Measurements from ENCODE around the gene PLA2G4E. TPM values are rescaled to one million over a fixed set of nuclear protein-coding genes. Genes with fewer than 3 reads are reported as not detected.

The PLA2G4E gene
- total RNA-seq, 1 experiment from 2014 or later: not detected

- in situ Hi-C loops (cut with HindIII; ENCODE audit: low pct_unique_long_range_greater_than_20kb, low sequenced_read_pairs) (no loop called here), intact Hi-C loops (cut with micrococcal nuclease; ENCODE audit: unreplicated experiment) (loop anchor here (5.0 kb wide), 1 partner anchor 150 kb away; no protein-coding TSS in a partner anchor)
- ATAC-seq (no peak), DNase-seq (ENCODE audit: low read depth, low spot score) (no peak)
- ChIA-PET CTCF (interaction anchor here (0.6 kb wide), 1 partner anchor 45 kb away, joined by 3 read pairs; no protein-coding TSS in a partner anchor), POLR2A (no interaction called here)
- TF ChIP-seq SIN3A (IDR thresholded peaks at IDR 0.05; ENCODE audit: borderline replicate concordance, insufficient read depth, low read depth, low read length) (no peak), REST (IDR thresholded peaks at IDR 0.05; ENCODE audit: insufficient read depth in 1 of 2, low read depth in 2 of 2, low read length in 1 of 2) (no peak), POLR2AphosphoS5 (IDR thresholded peaks at IDR 0.05; ENCODE audit: low read depth, low read length) (no peak), TCF7L2 (IDR thresholded peaks at IDR 0.05; ENCODE audit: low read depth, low read length) (no peak), CTCF (IDR thresholded peaks at IDR 0.05) (no peak)
- Histone ChIP-seq H3K27ac (ENCODE audit: low read length) (no peak overlapping the region), H3K4me3 (ENCODE audit: low read depth in 2 of 2, low read length in 2 of 2) (no peak overlapping the region), H3K36me3 (ENCODE audit: control insufficient read depth, insufficient read depth, low read length) (no peaks in the 10 kb centered on the region), H3K27me3 (ENCODE audit: control insufficient read depth, insufficient read depth, low read length) (no peaks in the 10 kb centered on the region), H3K4me1 (ENCODE audit: control insufficient read depth, insufficient read depth, low read length) (no peaks in the 10 kb centered on the region; the same call in 1 of the 2 replicates), H3K9me3 (ENCODE audit: control insufficient read depth, insufficient read depth, low read depth, low read length) (no peaks in the 10 kb centered on the region)
- no TSS peak for BruUV-seq (replicated peaks)
Observed at GRCh38 chr15:41987246-41987924, 33.5 kb downstream of the PLA2G4E start.

- ChIA-PET POLR2A (interaction anchor here (1.4 kb wide), 1 partner anchor 13 kb away, joined by 4 read pairs; the partner anchor contains the start of gene EHD4), CTCF (interaction anchor here (1.0 kb wide), 1 partner anchor 99 kb away, joined by 3 read pairs; no protein-coding TSS in a partner anchor)
- Histone ChIP-seq H3K4me1 (ENCODE audit: control insufficient read depth, insufficient read depth, low read length) (no peaks in the 10 kb centered on the region; the same call in 1 of the 2 replicates), H3K27me3 (ENCODE audit: control insufficient read depth, insufficient read depth, low read length) (no peaks in the 10 kb centered on the region), H3K9me3 (ENCODE audit: control insufficient read depth, insufficient read depth, low read depth, low read length) (no peaks in the 10 kb centered on the region), H3K36me3 (ENCODE audit: control insufficient read depth, insufficient read depth, low read length) (no peaks in the 10 kb centered on the region), H3K4me3 (ENCODE audit: low read depth in 2 of 2, low read length in 2 of 2) (no peak overlapping the region), H3K27ac (ENCODE audit: low read length) (no peak overlapping the region)
- BruUV-seq (replicated peaks): no TSS peak
- intact Hi-C loops (cut with micrococcal nuclease; ENCODE audit: unreplicated experiment) (loop anchor here (5.0 kb wide), 1 partner anchor 152 kb away; no protein-coding TSS in a partner anchor), in situ Hi-C loops (cut with HindIII; ENCODE audit: low pct_unique_long_range_greater_than_20kb, low sequenced_read_pairs) (no loop called here)
- ATAC-seq (no peak), DNase-seq (ENCODE audit: low read depth, low spot score) (no peak)
- TF ChIP-seq REST (IDR thresholded peaks at IDR 0.05; ENCODE audit: insufficient read depth in 1 of 2, low read depth in 2 of 2, low read length in 1 of 2): no peak
- TF ChIP-seq TCF7L2 (IDR thresholded peaks at IDR 0.05; ENCODE audit: low read depth, low read length): no peak
- no peak for TF ChIP-seq SIN3A (IDR thresholded peaks at IDR 0.05; ENCODE audit: borderline replicate concordance, insufficient read depth, low read depth, low read length)
- TF ChIP-seq CTCF (IDR thresholded peaks at IDR 0.05): no peak
- no peak for TF ChIP-seq POLR2AphosphoS5 (IDR thresholded peaks at IDR 0.05; ENCODE audit: low read depth, low read length)
Observed at GRCh38 chr15:41985236-41986160, 35.3 kb downstream of the PLA2G4E start.
